Psoas muscle (tissue), 8 donors: ENCODE results near the gene MED7. TPM values are rescaled to one million over a fixed set of nuclear protein-coding genes. Genes with fewer than 3 reads are reported as not detected.

ENCODE experiments used
- ATAC-seq, 4 donors: fragments of 200-7000 bp; cut with Tn5 transposase; one replicate each; pipeline ENCODE4 v1.9.1; 2020; ENCODE audit warnings: moderate library complexity in 3 of 4, mild to moderate bottlenecking in 2 of 4
- DNase-seq, 2 donors: peaks; one replicate each; pipeline ENCODE4 v3.0.0-alpha.2; 2020
- H3K27ac ChIP-seq: fragments of 200-600 bp; one replicate; pipeline ENCODE4 v1.8.0; 2022
- H3K27me3 ChIP-seq, 3 donors: fragments of 200-600 bp in 1 of 3; one replicate each; pipeline versions ENCODE4 v1.6.1 to v1.8.0; 2013 to 2022; ENCODE audit warnings: low read length in 2 of 3, mild to moderate bottlenecking in 2 of 3, moderate library complexity in 1 of 3; ENCODE audit not compliant: insufficient read depth in 3 of 3
- H3K36me3 ChIP-seq, 2 donors: fragments of 200-600 bp in 1 of 2; one replicate each; pipeline versions ENCODE4 v1.6.1 to v1.8.0; 2013 to 2022; ENCODE audit warnings: low read depth in 1 of 2, mild to moderate bottlenecking in 1 of 2, moderate library complexity in 1 of 2; ENCODE audit not compliant: insufficient read depth in 1 of 2
- H3K4me1 ChIP-seq: fragments of 200-600 bp; one replicate; pipeline ENCODE4 v1.8.0; 2022
- H3K4me3 ChIP-seq: fragments of 200-600 bp; one replicate; pipeline ENCODE4 v1.8.0; 2022; ENCODE audit warnings: mild to moderate bottlenecking
- H3K9me3 ChIP-seq: fragments of 200-600 bp; one replicate; pipeline ENCODE4 v1.8.0; 2022
- CTCF ChIP-seq: fragments of 200-600 bp; IDR thresholded peaks from one replicate; pipeline ENCODE4 v1.8.0; 2022; ENCODE audit warnings: antibody characterized with exemption
- WGBS, 3 donors: extraction: QIAGEN DNeasy Blood & Tissue Kit; methylation state at CpG; one replicate each; pipeline versions ENCODE4 v1.1.6 to v1.1.7; 2013; 5-methylcytosine and 5-hydroxymethylcytosine counted together
- intact Hi-C, 2 donors: fragments of 100-400 bp; cut with DNase I; formaldehyde crosslinking; loops; one replicate each; pipeline versions ENCODE4 v1.11.0 to v1.14.2; 2022
- polyA plus RNA-seq, 3 donors: library from polyadenylated mRNA; stranded (reverse); fragments of 200-250 nt; gene quantifications; one replicate each; pipeline ENCODE4 v1.2.3, GENCODE V29; 2013
- total RNA-seq, 4 donors: library from RNA; stranded (reverse); fragmentation: NEBNext Ultra II Directional in 2 of 4; extraction: Animal tissue kit (Norgen Biotek cat#: 25700) in 2 of 4; gene quantifications; one replicate each; pipeline versions ENCODE4 v1.2.1 to v1.2.4, GENCODE V29; 2021 to 2023
- donor health status: healthy with polysubstance abuse.
- donor health status: DM: no; HTN: no; CAD: no; lungs with moderate emphysema.
- donor health status: Bipolar disorder and iron deficiency.
- donor health status: healthy.
- donor health status: DM: yes; HTN: yes; CAD: no.
- donor health status: DM: no; HTN: no; CAD: no.
- donor health status: DM: no; HTN: no; CAD: no.
- donor health status: DM: yes; HTN: yes; CAD: no.

The MED7 gene
- total and polyA plus RNA-seq, 7 donors: 10.6 to 17.5 (median 11.8) TPM

- no peak for DNase-seq
- Histone ChIP-seq H3K4me3 (no peak within 1 kb of the TSS), H3K27ac (no peak within 1 kb of the TSS), H3K27me3 (peaks cover 0 to 2% (median 0%) of the 10 kb centered on the region in 3 donors), H3K36me3 (no peaks in the 10 kb centered on the region), H3K9me3 (no peaks in the 10 kb centered on the region), H3K4me1 (no peaks in the 10 kb centered on the region)
- intact Hi-C loops: no loop called here
- 76 to 78% (median 77%) methylated on average over 8 of the region's 8 CpGs for WGBS, 3 donors
- TF ChIP-seq CTCF: no peak
- ATAC-seq: no peak
Measured at GRCh38 chr5:157180374-157181264, 38.0 kb upstream of the MED7 start, which contains the start of gene ITK. Gene ITK, plus strand, starts transcription at chr5:157180840. Its CDS starts 138 bp downstream, at chr5:157180978.

GRCh38 chr5:157178966-157179365 lies 36.3 kb upstream of the MED7 start:
- H3K36me3 ChIP-seq: no peaks in the 10 kb centered on the region
- no peak overlapping the region for H3K4me3 ChIP-seq
- no peak overlapping the region for H3K27ac ChIP-seq
- WGBS, 3 donors: 71 to 83% (median 80%) methylated on average over 3 of the region's 3 CpGs
- no peaks in the 10 kb centered on the region for H3K27me3 ChIP-seq
- intact Hi-C loops: no loop called here
- no peak for ATAC-seq
- TF ChIP-seq CTCF: no peak
- no peaks in the 10 kb centered on the region for H3K9me3 ChIP-seq
- H3K4me1 ChIP-seq: no peaks in the 10 kb centered on the region
- no peak for DNase-seq

GRCh38 chr5:157177953-157178352 lies 35.3 kb upstream of the MED7 start:
- Histone ChIP-seq H3K27ac (no peak overlapping the region), H3K27me3 (no peaks in the 10 kb centered on the region), H3K36me3 (no peaks in the 10 kb centered on the region), H3K4me1 (no peaks in the 10 kb centered on the region), H3K4me3 (no peak overlapping the region), H3K9me3 (no peaks in the 10 kb centered on the region)
- no peak for DNase-seq
- no peak for ATAC-seq
- intact Hi-C loops: no loop called here
- no peak for TF ChIP-seq CTCF
- 68 to 72% (median 69%) methylated on average over 6 of the region's 6 CpGs for WGBS, 3 donors

GRCh38 chr5:157175071-157175612 lies 32.5 kb upstream of the MED7 start:
- no peak for DNase-seq
- H3K9me3 ChIP-seq: no peaks in the 10 kb centered on the region
- no peaks in the 10 kb centered on the region for H3K4me1 ChIP-seq
- 88 to 95% (median 89%) methylated on average over 8 of the region's 8 CpGs for WGBS, 3 donors
- no peaks in the 10 kb centered on the region for H3K27me3 ChIP-seq
- no peaks in the 10 kb centered on the region for H3K36me3 ChIP-seq
- H3K4me3 ChIP-seq: no peak overlapping the region
- TF ChIP-seq CTCF: no peak
- no peak for ATAC-seq
- intact Hi-C loops: no loop called here
- no peak overlapping the region for H3K27ac ChIP-seq
